RWPE2 (cell line): ENCODE results near the gene ACTL8.

Experiments
- ATAC-seq: fragments of 200-7000 bp; cut with Tn5 transposase; 3 replicates; pipeline ENCODE4 v1.9.1; 2021; ENCODE audit warnings: low read depth
- DNase-seq: peaks from one replicate; pipeline ENCODE4 v3.0.0-alpha.2; 2020; ENCODE audit warnings: low spot score
- H3K27ac ChIP-seq: fragments of 450-650 bp; 2 replicates; pipeline ENCODE4 v1.5.1; 2017; ENCODE audit warnings: mild to moderate bottlenecking; ENCODE audit not compliant: poor library complexity, severe bottlenecking
- H3K27me3 ChIP-seq: fragments of 250-450 bp; sonication (Bioruptor Pico); 2 replicates; pipeline ENCODE4 v1.5.1; 2021; ENCODE audit warnings: mild to moderate bottlenecking, moderate library complexity; ENCODE audit not compliant: insufficient read depth, poor library complexity, severe bottlenecking
- H3K36me3 ChIP-seq: fragments of 250-450 bp; sonication (Bioruptor Pico); 2 replicates; pipeline ENCODE4 v1.5.1; 2020; ENCODE audit warnings: low read depth, mild to moderate bottlenecking, moderate library complexity
- H3K4me1 ChIP-seq: fragments of 250-450 bp; sonication (Bioruptor Pico); 2 replicates; pipeline ENCODE4 v1.5.1; 2021; ENCODE audit warnings: mild to moderate bottlenecking, moderate library complexity; ENCODE audit not compliant: insufficient read depth, poor library complexity, severe bottlenecking
- H3K4me3 ChIP-seq: fragments of 250-450 bp; sonication (Bioruptor Pico); 2 replicates; pipeline ENCODE4 v1.5.1; 2021; ENCODE audit warnings: mild to moderate bottlenecking, moderate library complexity; ENCODE audit not compliant: severe bottlenecking
- H3K9me3 ChIP-seq: fragments of 250-450 bp; sonication (Bioruptor Pico); 2 replicates; pipeline ENCODE4 v1.5.1; 2021; ENCODE audit warnings: mild to moderate bottlenecking, moderate library complexity; ENCODE audit not compliant: severe bottlenecking
- TF ChIP-seq, protein P1 (sequence below): fragments of 450-650 bp; IDR thresholded peaks from one replicate; pipeline ENCODE4 v1.5.1; 2017; ENCODE audit warnings: mild to moderate bottlenecking, moderate library complexity; ENCODE audit not compliant: poor library complexity, severe bottlenecking

Gene ACTL8

GRCh38 chr1:17790383-17791054 lies 35.4 kb downstream of the ACTL8 start:
- Histone ChIP-seq H3K9me3 (no peaks in the 10 kb centered on the region), H3K27ac (no peak overlapping the region), H3K4me1 (no peaks in the 10 kb centered on the region), H3K27me3 (no peaks in the 10 kb centered on the region), H3K4me3 (no peak overlapping the region), H3K36me3 (no peaks in the 10 kb centered on the region)
- TF ChIP-seq, protein P1, sequence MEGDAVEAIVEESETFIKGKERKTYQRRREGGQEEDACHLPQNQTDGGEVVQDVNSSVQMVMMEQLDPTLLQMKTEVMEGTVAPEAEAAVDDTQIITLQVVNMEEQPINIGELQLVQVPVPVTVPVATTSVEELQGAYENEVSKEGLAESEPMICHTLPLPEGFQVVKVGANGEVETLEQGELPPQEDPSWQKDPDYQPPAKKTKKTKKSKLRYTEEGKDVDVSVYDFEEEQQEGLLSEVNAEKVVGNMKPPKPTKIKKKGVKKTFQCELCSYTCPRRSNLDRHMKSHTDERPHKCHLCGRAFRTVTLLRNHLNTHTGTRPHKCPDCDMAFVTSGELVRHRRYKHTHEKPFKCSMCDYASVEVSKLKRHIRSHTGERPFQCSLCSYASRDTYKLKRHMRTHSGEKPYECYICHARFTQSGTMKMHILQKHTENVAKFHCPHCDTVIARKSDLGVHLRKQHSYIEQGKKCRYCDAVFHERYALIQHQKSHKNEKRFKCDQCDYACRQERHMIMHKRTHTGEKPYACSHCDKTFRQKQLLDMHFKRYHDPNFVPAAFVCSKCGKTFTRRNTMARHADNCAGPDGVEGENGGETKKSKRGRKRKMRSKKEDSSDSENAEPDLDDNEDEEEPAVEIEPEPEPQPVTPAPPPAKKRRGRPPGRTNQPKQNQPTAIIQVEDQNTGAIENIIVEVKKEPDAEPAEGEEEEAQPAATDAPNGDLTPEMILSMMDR = no peak
- DNase-seq = no peak
- no peak for ATAC-seq

DNA sequence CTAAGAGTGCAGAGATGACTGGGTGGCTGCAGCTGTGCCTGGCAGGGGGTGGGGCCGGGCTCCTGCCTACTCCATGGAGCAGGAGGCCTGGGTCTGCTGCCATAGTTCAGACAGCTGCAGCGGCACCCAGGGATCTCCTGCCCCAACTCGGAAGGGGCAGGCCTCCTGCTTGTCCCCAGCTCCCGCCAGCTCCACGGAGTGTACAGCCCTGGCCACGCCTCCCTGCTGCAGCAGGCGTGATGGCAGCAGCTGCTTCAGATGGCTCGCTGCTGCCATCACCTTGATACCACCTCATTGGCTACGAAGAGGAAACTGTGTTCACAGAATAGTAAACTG lies 35.9 kb downstream of the ACTL8 start:
- Histone ChIP-seq H3K9me3 (no peaks in the 10 kb centered on the region), H3K4me3 (no peak overlapping the region), H3K27me3 (no peaks in the 10 kb centered on the region), H3K4me1 (no peaks in the 10 kb centered on the region), H3K27ac (no peak overlapping the region), H3K36me3 (no peaks in the 10 kb centered on the region)
- no peak for ATAC-seq
- TF ChIP-seq, protein P1 = no peak
- DNase-seq = no peak

DNA sequence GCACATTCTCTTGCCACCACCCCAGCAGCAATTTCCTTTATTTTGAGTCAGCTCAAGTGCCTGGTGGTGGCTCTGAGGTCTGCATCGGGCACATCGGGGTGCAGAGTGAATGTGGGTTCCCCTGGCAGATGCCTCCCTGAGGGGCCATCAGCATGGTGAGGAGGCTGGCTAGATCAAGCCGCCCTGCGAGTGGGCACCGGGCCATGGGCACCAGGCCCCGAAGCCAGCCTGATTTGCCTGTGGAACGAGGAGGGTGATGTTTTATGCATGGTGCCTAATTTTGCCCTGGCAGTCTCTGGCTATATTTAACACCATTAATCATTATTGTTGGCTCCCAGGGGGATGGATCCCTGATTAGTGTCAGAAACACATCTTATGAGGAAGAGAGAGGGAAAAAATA lies 36.3 kb downstream of the ACTL8 start:
- no peak for ATAC-seq
- Histone ChIP-seq H3K27ac (no peak overlapping the region), H3K36me3 (no peaks in the 10 kb centered on the region), H3K4me1 (no peaks in the 10 kb centered on the region), H3K9me3 (no peaks in the 10 kb centered on the region), H3K4me3 (no peak overlapping the region), H3K27me3 (no peaks in the 10 kb centered on the region)
- TF ChIP-seq, protein P1 = no peak
- no peak for DNase-seq

DNA sequence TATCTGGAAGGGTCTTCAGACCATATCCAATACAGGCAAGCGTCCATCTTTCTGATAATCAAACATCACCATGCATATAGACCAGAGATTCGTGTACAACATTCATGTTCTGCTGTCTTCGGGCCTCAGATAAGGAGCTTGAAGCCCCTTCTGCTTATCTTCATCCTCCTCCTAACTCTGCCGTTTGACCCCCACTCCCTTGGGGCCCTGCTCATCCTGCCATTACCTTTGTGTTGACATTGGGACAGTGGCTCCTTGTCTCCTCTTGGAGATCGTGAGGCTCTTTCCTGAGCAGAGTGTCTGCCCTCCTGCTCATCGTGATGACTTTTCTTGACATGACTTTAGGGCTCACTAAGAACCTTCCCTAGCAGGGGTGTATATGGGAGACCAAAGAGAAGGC lies 37.3 kb downstream of the ACTL8 start:
- DNase-seq = no peak
- Histone ChIP-seq H3K4me3 (no peak overlapping the region), H3K9me3 (no peaks in the 10 kb centered on the region), H3K4me1 (no peaks in the 10 kb centered on the region), H3K27ac (no peak overlapping the region), H3K36me3 (no peaks in the 10 kb centered on the region), H3K27me3 (no peaks in the 10 kb centered on the region)
- ATAC-seq = no peak
- TF ChIP-seq, protein P1 = no peak

DNA sequence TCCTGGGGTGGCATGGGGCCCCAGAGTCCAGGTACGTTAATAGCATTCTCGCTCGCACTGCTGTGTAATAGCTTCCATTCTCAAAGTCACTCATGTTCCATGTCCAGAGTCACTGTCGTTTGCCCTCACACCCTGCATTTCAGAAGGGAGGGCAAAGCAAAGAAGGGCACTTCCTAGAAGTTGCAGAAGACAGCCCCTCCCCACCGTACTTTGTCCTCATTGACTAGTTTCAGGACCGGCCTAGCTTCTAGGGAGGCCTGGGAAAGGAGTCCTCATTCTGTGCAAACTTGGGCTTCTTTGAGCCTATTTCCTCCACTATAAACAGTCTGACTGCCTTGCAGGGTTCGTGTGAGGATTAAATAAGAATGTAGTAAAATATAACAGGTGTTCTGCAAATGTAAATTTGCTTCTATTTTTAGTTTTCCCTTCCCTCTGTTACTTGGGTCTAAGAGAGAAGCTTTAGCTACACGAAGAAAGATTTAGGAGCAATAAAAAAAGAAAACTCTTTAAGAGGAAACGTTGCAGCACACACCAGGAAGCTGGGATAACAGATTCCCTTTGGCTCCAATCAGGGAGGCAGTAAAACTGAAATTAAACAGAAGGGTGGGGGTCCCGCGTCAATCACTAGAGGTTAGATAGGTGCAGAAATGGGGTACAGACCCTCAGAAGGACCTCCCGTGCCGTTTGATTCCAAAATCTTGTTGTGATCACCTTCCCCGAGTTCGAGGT lies 40.1 kb downstream of the ACTL8 start:
- no peak overlapping the region for H3K4me3 ChIP-seq
- no peak for DNase-seq
- no peak overlapping the region for H3K27ac ChIP-seq
- TF ChIP-seq, protein P1 = no peak
- ATAC-seq = no peak
- H3K4me1 ChIP-seq = no peaks in the 10 kb centered on the region
- H3K9me3 ChIP-seq = no peaks in the 10 kb centered on the region
- no peaks in the 10 kb centered on the region for H3K27me3 ChIP-seq
- no peaks in the 10 kb centered on the region for H3K36me3 ChIP-seq
